SK-N-MC (cell line): ENCODE measurements around the gene APOC4.

Experiments used
- EZH2 ChIP-seq: fragments of 200-600 bp; sonication (generic); IDR thresholded peaks from one replicate; pipeline ENCODE4 v1.6.1; 2017; ENCODE audit warnings: antibody characterized with exemption
- FOXP2 ChIP-seq: optimal IDR thresholded peaks from 2 replicates; pipeline ENCODE3; 2011; ENCODE audit warnings: mild to moderate bottlenecking, moderate library complexity; ENCODE audit not compliant: insufficient read depth; ENCODE audit errors: extremely low read length, control extremely low read depth
- POLR2AphosphoS5 ChIP-seq: IDR thresholded peaks from 2 replicates; pipeline ENCODE4 v1.6.1; 2012; ENCODE audit warnings: mild to moderate bottlenecking, low read depth, low read length, borderline replicate concordance

DNA sequence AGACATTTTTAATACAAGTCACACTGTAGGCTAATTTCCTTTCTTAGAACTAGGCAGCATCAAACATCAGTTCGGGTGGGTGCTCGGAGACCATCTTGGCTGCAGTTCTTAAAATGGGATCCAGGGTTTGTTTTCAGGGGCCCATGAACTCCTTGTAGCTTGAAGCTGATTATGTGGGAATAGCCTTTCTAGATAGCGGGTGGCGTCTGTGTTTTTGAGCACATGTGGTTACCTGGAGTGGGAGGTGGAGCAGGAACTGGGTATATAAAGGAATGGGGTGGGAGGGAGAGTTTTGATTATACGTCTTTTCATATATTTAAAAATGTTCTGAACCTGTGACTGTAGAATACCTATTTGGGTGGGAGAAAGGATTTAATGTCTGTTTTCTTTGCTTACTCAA lies 26.1 kb downstream of the APOC4 start:
- TF ChIP-seq EZH2 (no peak), POLR2AphosphoS5 (no peak), FOXP2 (no peak)
